HUDEP-2 (cell line): ENCODE results near the gene TSEN2.
"Not testable (repeated sequence)": the region's sequence is repeated elsewhere in the genome, so short reads cannot be mapped to it uniquely, and the experiment has no call there.

Experiments
- DNase-seq, 76 experiments: peaks; one replicate each; lab custom pipeline; 2025; ENCODE audit not compliant: unreplicated experiment in 76 of 76; lab: John Stamatoyannopoulos, UW

Gene TSEN2

DNA sequence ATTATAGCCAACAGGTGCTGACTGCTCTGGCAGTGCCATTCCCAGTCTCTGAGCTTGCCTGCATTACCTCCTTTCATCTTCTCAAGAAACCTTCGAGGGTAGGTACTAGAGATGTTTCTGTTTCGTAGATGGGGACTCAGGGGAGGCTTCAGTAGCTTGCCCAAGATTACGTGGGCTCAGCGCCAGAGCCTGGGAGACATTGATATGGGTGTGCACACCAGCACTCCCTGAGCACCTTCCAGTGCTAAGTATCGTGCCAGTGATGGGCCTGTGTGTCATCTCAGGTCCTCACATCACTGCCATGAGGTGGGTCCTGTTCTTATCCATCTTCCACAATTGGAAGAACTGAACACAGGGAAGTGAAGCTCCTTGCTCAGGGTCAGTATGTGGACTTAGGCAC lies 15.2 kb downstream of the TSEN2 start:
- DNase-seq, result peak in 29 of 76 experiments; percentile 4 to 45 (median 13)

GRCh38 chr3:12501360-12502020 lies 17.2 kb downstream of the TSEN2 start:
- DNase-seq, result no peak

GRCh38 chr3:12503126-12503957 lies 19.1 kb downstream of the TSEN2 start:
- no peak for DNase-seq

DNA sequence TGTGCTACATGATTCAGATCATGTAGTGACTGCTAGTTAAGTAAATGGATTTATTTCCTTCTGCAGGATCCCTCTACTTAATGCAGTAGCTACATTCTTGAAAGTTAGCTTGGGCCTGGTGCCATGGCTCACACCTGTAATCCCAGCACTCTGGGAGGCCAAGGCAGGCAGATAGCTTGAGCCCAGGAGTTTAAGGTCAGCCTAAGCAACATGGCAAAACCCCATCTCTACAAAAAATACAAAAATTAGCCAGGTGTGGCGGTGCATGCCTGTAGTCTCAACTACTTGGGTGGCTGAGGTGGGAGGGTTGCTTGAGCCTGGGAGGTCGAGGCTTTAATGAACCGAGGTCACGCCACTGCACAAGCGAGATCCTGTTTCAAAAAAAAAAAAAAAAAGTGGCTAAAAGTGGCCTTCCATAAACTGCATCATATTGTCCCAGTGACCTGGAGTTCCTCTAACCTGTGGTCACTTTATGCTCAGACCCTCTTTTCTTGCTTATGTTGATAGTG lies 22.0 kb downstream of the TSEN2 start:
- no peak for DNase-seq

DNA sequence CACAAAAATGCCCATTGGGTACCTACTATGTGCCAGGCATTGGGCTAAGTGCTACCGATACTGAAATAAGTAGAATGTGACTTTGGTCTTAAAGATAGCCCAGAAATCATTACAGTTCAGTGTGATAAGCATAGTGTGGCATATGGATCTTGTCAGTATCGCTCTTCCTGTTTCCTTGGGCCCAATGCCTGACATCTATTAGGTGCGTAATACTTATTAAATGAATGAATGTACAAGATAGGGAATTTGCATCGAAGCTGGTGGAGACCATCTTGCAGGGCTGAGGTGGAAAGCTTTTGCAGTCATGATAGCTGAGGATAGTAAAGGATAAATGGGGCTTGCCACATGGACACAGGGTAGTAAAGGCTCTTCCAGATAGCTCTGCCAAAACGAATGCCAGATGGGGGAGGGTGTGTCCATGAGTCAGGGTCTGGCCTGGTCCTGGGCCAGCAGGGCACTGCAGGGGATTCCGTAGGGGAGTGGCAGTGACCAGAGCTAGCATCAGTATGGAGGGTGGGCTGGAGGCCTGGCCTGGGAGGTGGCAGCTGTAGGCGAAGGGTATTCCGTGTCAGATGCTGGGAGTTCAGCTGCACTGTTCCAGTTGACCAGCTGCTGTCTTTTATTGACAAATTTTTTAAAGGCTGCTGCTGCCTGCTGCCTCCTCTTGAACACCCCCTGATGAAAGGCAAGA lies 23.5 kb downstream of the TSEN2 start:
- no peak for DNase-seq

- DNase-seq, result no peak
Observed at GRCh38 chr3:12508291-12508700, 24.0 kb downstream of the TSEN2 start.

DNA sequence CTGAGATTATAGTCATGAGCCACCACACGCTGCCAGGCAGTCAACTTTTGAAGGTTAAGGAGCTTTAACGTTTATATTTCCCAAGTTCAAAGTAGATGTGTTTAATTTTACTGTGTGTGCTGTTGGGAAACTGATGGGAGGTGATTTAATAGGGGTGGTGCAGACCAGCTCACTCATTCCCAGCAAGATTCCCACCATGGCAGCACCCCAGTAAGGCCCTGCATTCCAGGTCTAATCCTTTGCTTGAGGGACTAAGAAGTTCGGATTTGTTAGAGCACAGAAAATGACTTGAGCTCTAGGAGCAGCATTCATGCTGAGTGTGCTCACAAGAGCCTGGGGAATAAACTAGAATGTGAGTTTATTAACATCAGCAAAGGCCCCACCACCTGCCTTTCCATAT lies 25.2 kb downstream of the TSEN2 start:
- no peak for DNase-seq

- DNase-seq, result no peak
Observed at GRCh38 chr3:12512534-12513118, 28.3 kb downstream of the TSEN2 start.

DNA sequence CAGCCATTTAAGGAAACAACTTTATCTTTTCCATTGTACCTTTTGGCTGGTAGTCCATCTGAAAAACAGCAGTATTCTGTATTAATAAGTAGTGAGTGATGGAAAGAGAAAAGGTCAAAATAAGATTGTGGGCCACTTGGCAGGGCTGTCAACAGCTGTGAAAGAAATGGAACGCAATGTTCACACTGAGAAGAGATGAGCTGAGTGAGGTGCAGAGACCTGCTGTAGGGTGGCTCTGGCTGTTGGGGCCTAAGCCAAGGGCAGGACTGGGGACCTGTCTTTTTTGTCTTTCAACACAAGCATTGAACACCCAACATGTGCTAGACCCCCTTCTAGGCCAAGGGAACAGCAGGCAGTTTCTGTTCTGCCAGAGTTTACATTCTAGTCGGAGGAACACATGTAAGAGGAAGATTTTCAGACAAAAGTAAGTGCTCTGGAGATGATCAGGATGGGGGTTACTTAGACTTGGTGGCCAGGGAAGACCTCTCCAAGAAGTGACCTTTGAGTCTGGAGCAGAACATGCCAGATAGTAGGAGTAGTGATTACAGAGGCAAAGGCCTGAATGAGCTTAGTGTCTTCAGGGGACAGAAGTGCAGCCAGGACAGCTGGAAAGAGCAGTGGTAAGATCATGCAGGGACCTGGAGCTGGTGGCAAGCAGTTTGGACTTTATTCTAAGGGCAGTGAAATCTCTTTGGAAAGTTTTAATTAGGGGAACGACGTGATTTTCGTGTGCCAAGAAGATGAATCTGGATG lies 29.6 kb downstream of the TSEN2 start:
- DNase-seq, result no peak

GRCh38 chr3:12515631-12516030 lies 31.4 kb downstream of the TSEN2 start:
- DNase-seq, result no peak

DNA sequence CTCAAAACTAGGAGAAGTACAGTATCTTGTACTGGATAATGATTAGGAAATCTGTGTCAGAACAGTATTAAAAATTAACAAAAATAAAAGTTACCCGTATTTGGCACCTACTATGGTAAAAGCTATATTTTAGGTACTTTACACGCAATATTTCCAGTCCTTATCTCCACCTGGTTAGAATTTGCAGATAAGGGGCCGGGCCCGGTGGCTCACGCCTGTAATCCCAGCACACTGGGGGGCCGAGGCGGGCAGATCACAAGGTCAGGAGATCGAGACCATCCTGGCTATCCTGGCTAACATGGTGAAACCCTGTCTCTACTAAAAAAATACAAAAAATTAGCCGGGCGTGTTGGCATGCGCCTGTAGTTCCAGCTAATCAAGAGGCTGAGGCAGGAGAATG lies 32.6 kb downstream of the TSEN2 start:
- no peak for DNase-seq

GRCh38 chr3:12518261-12519028 lies 34.2 kb downstream of the TSEN2 start:
- no peak for DNase-seq

DNA sequence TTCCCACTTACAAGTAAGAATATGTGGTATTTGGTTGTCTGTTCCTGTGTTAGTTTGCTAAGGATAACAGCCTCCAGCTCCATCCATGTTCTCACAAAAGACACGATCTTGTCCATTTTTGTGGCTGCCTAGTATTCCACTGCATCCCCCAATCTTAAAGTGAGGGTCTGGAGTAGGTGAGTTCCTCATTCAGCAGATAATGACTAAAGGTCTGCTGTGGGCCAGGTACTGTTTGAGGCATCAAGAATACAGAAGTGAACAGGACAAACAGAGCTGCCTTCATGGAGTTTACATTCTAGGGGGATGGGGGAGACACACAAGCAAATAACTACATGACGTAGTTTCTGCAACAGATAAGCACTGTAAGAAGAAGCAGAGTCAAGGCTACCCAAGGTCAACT lies 36.7 kb downstream of the TSEN2 start:
- no peak for DNase-seq

DNA sequence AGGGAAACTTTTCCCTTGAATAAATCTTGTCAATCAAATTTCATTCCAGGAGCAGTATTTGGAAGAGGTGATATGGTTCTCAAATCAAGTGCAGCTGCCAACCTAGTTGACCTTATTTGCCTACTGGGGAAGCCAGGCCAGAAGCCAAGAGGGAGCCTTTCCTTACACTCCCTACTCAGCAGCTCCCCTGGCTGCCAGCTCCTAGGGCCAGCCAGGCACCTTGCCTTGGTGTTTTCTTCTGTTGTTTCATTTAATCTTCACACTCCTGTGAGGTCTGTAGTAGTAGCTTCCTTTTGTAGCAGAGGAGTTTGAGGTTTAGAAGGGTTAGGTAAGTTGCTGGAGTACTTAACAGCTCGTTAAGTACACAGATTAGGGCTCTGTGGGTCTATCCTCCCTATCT lies 38.4 kb downstream of the TSEN2 start:
- no peak for DNase-seq

GRCh38 chr3:12527757-12528143 lies 43.5 kb downstream of the TSEN2 start:
- DNase-seq, result no peak

GRCh38 chr3:12532182-12532581 lies 47.9 kb downstream of the TSEN2 start:
- DNase-seq, result no peak

DNA sequence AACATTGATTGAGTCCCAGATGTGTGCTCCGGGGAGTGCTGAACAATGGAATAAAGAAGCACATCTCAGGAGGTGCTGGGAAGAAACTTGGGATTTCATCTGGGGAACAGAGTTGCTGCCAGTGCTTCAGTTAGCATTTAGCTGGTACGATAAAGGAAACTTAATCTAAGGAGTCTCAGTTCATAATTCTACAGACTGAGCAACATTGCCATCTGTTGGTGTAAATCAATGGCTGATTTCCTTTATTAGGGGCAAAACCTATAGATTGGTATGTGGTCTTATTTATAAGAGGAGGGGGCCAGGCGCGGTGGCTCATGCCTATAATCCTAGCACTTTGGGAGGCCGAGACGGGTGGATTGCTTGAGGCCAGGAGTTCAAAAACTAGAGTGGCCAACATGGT lies 52.1 kb downstream of the TSEN2 start:
- DNase-seq, result no peak

DNA sequence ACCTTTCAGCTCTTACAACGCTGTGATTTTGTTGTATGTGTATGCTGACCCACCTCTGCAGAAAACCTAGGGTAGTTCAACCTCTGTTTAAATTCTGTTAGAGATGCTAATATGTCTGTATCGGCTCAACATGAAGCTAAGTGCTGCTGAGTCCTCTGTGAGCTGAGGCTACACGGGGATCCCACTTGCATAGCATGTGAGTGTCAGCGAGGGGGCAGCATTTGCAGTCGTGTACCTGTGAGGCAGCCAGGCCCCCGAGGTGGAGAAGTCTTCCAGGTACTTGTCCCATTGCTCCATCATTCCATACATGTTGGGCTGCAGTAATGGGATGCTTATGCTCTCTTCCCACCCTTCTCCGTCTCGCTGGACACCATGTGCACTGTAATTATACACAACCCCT lies 57.3 kb downstream of the TSEN2 start:
- DNase-seq, result no peak

DNA sequence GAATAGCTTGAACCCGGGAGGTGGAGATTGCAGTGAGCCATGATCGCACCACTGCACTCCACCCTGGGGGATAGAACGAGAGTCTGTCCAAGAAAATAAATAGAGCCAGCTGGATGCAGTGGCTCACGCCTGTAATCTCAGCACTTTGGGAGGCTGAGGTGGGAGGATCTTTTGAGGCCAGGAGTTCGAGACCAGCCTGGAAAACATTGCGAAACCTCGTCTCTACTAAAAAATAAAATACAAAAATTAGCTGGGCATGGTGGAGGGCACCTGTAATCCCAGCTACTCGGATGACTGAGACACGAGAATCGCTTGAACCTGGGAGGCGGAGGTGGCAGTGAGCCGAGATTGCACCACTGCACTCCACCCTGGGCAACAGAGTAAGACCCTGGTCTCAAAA lies 59.2 kb downstream of the TSEN2 start:
- not testable (repeated sequence) for DNase-seq
